Measurements from ENCODE around the gene MTNR1A. TPM values are rescaled to one million over a fixed set of nuclear protein-coding genes. Genes with fewer than 3 reads are reported as not detected.

The MTNR1A gene
- total and polyA plus RNA-seq, 2 experiments from 2014 or later = 0.32 to 1.4 TPM

Small RNAs within 50 kb of the gene (small RNA-seq; reads per million reads assigned to genes)
- gene RNU6-1055P (ENCODE audit: low replicate concordance) = not detected

Other genes starting within 250 kb of the MTNR1A start
- 124 and 137 TPM in 2 replicates for gene FAT1, start 168.3 kb upstream of the MTNR1A start, total RNA-seq (2014; rRNA removed; shearing (Covaris generic))
- 31.3 and 37.6 TPM in 2 replicates for gene FAT1, start 168.3 kb upstream of the MTNR1A start, polyA plus RNA-seq (2016; fragmentation: Nextera tagmentation; extraction: Ambion mirVana)